Measurements from ENCODE around the gene DBF4B.
A peak's percentile ranks its signal among the peaks of the same experiment; 100 is the strongest.
"Not testable (repeated sequence)": the region's sequence is repeated elsewhere in the genome, so short reads cannot be mapped to it uniquely, and the experiment has no call there.

The DBF4B gene, protein sequence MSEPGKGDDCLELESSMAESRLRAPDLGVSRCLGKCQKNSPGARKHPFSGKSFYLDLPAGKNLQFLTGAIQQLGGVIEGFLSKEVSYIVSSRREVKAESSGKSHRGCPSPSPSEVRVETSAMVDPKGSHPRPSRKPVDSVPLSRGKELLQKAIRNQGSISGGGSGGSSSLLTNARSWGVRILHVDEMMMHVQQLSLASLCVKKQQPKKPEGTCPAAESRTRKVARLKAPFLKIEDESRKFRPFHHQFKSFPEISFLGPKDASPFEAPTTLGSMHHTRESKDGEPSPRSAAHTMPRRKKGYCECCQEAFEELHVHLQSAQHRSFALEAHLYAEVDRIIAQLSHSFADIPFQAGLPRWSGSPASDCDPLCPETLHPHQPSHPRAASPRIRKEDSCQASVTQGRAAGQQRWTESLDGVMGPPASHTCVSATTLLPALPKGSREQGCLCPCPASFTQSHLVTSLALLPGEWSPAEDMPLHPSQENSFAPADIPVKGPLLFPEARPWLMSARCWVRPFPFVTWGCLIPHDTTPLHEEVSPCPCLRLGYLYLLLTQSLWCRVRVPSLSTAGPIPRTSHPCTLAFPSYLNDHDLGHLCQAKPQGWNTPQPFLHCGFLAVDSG

DNA sequence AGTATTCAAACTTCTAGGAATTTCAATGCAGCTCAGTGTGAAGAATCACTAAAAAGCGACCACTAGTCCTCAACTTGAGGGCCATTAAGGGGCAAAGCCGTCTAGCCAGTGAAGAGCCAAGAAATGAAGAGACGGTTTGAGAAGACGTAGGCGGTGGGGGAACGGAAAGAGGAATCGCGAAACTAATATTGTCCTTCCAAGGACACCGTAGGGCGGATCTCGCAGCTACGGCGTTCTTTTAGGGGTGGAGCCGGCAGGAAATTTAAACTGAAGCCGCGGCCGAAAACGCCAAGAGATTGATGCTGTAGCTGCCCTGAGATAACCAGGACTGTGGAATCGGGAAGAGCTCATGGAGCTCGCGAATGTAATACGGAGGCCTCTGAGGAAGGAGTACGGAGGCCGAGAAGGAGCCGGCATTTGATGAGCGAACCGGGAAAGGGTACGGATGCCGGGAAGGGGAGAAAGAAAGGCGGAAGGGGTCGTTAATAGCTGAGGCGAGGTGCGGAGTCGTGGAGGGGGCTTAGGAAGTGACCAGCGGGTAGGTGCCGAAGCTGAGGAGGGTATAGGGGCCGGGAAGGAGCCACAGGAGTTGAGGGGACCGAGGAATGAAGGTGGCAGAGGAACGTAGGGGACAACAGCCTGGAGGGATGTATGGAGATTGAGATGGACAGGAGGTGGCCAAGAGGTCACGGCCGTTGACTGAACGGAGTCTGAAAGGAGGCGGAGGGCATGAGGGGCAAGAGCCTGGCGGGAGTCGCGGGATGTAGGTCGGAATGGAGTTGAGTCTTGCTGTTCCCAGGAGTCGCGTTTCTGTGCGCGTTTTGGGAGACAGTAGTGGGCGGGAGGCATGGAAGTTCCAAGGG, at the start of gene DBF4B:
Gene DBF4B, plus strand, starts transcription at position 265 of the 863 bp plus-strand sequence. Its CDS starts 156 bp downstream, at position 421.
- peak; percentile 84 for DNase-seq

DNA sequence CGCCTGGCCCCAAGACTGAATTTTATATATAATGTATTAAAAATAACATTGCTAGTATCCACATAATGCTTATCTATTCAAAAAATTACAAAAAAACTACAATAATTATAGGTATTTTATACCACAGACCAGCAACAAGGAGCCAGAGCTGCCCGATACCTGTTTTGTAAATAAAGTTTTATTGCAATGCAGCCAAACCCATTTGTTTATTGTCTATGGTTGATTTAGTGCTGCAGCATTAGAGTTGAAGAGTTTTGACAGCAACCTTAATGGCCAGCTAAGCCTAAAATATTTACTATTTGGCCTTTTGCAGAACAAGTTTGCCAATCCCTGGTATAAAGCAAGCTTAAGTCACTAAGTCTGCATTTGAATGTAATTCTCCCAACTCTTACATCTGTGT, 46.6 kb upstream of the DBF4B start:
- no peak for DNase-seq

DNA sequence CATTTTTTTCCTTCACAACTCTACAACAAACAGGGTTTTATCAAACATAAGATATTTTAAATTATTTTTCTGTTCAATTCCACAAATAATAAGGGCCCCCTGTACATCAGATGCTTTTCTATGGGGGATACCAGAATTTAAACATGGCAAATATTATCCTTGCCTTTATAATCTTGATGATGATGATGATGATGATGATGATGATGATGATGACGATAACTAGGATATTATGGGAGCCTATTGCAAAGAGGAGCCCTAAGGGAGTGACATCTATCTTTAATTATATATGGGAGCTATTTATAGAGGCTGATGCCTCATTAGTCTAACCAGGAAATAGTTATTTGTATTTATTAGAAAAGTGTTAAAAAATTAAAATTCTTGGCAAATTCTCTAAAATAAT, 45.4 kb upstream of the DBF4B start:
- no peak for DNase-seq

DNA sequence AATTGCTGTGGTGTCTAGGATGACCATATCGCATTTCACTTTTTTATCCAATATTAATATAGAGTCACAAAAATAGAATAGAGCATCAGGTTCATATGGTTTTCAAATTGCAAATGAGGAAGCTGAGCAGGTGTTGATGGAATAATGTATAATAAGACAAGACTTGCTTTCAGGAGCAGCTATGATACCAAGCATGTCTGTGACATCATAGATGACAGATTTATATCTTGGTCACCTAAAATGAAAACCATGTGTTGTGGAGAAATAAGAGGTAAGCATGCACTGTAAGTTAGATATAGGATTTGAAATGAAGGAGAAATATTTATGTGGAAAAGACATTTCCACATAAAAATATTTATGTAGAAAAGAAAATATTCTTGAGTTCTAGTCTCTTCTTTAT, 43.6 kb upstream of the DBF4B start:
- DNase-seq, result no peak

DNA sequence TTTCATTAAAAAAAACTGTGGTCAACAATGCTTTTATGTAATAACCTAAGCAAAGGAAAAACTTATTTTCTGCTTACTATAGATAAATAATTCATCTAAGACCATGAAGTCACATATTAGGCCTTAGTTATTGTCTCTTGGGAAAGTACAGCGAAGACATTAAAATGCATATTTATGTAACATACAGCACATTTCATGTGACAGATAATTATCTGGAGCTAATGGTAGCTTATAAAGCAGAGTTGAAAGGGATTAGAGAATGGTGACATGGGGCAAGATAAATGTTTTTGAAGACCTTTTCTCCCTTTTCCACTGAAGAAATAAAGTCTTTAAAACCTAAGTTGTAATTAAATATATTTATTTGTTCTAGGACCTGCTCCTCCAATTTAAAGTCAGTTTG, 42.5 kb upstream of the DBF4B start:
- DNase-seq, result no peak

DNA sequence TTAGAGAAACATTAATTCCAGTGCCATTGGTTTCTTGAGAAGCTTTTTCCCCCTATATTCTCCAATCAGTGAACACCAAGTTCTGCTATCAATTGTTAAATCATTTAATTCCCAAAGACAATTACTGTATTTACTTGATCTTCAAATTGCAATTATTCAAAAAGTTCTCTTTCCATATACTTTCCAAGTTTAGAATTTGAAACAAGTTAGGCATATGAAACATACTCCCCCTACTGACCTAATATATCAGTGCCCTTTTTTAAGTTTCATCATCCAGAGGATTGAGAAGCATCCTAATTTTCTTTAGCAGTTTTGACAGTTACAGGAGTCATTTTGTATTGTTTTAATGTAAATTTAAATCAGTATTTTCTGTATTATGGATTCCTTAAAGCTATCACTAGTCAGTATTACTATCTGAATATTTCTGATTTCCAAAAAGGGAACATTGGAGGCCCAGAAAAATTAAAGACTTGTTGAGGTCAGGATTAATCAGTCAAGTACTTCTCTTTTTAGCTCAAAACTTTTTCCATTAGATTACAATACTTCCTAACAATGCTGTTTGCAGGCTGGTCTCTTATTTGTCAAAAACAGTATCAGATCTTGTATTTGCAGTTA, 35.9 kb upstream of the DBF4B start:
- no peak for DNase-seq

DNA sequence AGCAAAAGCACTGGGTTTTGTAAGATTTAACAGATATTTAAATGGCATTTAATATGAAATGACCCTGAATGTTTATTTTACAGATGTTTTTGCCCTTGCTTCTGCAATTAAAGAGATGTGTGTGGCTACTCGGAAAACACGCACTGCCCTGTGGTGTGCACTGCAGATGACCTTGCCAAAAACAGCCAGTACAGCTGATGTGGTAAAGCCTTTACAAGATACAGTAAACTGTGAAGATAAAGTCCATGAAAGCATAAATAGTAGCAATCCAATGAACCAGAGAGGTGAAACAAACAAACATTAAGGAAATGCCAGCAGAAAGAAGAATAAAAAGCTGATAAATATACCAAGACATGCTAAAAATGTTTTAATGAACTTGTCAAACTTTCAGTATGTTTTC, 34.6 kb upstream of the DBF4B start:
- DNase-seq, result no peak

DNA sequence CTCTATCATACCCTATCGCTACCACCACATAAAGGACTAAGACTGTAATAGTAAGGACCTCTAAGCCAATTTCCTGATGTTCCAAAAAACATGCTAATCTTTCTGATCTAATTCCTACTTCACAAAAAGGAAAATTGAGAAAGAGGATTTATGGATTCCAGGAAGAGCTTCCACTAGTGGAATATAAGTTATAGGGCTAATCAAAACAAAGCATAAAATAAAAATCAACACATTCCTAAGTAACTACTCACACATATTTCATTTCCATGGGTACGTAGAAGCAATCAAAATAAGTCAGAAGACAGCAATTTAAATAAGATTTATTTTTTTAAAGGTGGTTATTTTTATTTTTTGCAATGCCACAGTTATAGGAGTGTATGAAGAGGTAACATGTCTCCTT, 31.3 kb upstream of the DBF4B start:
- no peak for DNase-seq

DNA sequence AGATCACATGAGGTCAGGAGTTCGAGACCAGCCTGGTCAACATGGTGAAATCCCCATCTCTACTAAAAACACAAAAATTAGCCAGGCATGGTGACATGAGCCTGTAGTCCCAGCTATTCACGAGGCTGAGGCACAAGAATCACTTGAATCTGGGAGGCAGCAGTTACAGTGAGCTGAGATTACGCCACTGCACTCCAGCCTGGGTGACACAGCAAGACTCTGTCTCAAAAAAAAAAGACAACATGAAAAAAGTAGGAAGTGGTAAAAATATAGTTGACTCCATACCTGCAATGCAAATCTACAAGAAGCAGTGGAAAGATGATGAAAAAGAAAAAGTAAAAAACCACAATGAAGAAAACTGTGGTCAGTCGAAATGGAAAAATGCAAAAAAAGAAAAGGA, 25.2 kb upstream of the DBF4B start:
- not testable (repeated sequence) for DNase-seq

DNA sequence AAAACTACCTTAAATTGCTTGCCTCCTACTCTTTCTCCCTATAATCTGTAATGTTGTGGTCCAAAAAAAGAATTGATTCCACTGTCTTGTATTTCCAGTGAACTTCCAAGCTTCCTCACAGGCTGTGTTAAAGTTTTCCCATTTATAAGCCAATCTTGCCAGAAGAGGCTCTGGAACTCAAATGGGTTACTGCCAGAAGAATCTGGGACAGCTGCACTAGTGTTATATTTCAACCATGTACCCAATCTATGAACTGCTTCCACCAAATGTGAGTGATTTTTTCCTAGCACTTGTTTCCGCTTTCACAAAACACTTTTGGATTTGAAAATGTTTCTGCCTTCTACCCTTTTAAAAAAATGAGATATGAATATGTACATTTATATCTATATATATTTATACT, 20.7 kb upstream of the DBF4B start:
- DNase-seq, result no peak

DNA sequence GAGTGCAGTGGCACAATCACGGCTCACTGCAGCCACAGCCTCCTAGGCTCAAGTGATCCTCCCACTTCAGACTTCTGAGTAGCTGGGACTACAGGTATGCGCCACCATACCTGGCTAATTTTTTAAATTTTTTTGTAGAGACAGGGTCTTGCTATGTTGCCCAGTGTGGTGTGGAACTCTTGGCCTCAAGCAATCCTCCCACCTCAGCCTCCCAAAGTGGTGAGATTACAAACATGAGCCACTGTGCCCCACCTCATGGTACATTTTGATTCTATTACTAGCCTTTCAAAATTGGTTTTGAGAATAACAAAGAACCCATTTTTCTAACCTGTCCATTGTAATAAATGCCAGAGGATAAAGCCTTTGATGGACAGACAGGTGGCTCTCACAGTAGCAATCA, 20.3 kb upstream of the DBF4B start:
- DNase-seq, result no peak

DNA sequence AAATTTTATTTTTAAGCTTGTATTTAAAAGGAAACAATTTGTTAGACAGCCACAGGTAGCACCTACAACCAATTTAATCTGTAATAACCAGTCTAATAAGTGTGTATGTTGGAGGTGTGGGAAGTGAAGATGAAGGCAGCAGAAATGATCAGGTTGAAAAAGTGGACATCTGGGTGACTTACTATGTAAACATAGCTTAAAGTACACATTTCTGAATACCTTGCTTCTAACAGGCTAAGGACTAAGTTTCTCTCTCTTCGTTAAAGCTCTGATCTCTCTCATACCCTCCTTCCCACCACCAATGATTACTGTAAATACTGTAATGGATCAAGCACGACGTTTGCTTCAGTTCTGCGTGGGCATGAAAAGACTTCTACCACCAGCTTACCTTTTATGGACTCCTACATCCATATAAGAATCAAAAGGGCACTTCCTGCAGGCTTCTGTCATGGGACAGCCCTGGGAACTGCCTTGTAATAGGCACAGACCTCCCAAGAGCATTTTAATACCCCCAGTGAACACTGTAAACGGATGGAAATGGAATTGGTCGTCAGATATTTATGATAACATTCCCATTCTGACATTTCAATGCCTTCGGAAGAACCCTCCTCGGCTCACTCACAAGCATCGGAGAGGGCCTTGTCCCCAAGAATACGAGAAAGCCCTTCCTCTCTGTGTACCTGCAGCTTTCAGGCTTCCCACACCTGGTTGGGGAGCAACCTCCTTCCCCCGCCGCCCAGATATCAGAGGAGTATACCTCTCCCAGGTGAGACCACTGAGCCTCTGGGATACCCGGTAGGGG, 19.6 kb upstream of the DBF4B start:
- DNase-seq, result no peak

DNA sequence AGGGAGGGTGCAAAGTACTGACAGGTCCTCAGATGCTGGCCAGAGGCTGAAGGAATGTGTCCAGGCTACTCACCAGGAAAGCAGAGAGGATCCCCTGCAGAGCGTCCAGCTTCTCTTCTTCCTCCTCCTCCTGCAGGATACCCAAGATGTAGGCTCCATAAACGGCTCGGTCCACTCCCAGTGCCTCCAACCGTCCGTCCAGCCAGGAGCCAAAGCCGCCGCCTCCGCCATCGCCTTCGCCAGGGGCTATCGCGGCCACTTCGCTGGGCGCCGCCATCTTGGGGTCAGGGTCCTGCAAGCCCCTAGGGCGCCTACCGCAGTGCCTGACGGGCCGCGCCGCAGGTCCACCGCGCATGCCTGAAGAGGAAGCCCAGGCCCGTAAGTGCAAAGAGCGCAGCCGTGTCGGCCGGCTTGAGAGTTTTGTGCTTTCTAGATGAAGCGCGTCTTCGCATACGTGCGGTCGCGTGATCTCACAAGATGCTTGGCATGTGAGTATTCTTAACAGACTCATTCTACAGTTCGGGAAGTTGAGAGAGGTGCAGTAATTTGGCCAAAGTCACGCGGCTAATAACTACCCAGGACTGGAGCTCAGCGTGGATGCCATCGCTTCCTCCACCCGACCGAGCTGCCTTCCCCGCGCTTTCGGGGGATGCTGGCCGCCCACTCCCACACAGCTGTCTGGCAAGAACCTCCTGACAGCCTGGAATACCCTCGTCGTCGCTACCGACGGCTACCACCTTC, 18.8 kb upstream of the DBF4B start, which contains the start of gene CCDC43:
Gene CCDC43, minus strand, starts transcription at position 300 of the 741 bp plus-strand sequence. Its CDS starts 23 bp downstream, at position 277.
- peak; percentile 93 for DNase-seq

DNA sequence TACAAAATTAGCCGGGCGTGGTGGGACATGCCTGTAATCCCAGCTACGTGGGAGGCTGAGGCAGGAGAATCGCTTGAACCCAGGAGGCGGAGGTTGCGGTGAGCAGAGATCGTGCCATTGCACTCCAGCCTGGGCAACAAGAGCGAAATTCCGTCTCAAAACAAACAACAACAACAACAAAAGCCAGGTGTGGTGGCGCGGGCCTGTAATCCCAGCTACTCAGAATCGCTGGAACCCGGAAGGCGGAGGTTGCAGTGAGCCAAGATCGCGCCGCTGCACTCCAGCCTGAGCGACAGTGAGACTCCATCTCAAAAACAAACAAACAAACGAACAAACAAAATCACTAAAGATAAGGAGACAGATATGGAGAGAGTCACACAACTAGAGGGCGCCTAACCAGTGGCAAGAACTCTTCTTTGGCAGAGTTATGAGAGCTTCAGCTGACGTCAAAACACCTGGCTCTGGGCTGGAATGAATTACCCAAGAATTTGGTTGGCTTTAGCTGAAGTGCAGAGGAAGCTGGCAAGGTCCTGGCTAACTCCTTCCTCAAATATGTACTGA, 17.6 kb upstream of the DBF4B start:
- not testable (repeated sequence) for DNase-seq

DNA sequence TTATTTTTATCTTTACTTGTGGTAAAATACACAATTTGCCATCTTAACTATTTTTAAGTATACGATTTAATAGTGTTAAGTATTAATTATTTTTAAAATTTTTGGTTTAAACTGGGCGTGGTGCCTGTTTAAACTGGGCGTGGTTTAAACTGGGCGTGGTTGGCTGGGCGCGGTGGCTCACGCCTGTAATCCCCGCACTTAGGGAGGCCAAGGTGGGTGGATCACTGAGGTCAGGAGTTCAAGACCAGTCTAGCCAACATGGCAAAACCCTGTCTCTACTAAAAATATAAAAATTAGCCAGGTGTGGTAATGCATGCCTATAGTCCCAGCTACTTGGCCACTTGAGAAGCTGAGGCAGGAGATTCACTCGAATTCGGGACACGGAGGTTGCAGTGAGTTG, 14.9 kb upstream of the DBF4B start:
- DNase-seq, result no peak

DNA sequence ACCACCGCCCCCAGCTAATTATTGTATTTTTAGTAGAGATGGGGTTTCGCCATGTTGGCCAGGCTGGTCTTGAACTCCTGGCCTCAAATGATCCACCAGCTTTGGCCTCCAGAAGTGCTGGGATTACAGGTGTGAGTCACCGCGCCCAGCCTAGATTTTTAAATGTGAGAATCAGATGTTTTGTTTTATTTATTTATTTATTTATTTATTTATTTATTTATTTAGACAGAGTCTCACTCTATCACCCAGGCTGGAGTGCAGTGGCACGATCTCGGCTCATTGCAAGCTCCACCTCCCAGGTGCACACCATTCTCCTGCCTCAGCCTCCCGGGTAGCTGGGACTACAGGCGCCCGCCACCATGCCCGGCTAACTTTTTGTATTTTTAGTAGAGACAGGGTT, 8.2 kb upstream of the DBF4B start:
- DNase-seq, result not testable (repeated sequence)

DNA sequence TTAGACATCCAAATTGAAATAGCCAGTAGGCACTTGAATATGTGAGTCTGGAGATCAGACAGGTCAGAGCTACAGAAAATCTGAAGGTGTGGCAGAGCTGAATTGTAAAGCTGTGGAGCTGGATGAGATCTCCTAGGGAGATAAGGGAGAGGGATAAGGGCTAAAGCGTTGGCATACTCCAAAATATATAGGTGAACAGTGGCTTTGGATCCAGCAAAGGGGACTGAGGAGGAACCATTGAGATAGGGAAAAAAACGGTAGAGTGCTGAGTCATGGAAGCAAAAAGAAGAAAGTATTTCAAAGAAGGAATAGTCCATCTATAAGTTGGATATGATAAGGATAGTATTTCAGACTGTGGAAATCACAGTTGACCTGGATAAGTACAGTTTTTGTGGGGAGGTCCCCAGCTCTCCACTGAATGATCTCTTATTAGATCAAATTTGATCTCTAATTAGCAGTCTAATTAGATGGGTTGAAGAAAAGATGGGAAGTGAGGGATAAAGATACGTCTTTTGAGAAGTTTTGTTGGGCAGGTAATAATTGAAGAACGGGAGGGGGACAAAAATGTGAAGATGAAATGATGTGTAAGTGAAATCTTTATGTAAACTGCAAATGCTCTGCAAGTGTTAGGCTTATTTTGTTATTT, 587 bp upstream of the DBF4B start:
- no peak for DNase-seq

DNA sequence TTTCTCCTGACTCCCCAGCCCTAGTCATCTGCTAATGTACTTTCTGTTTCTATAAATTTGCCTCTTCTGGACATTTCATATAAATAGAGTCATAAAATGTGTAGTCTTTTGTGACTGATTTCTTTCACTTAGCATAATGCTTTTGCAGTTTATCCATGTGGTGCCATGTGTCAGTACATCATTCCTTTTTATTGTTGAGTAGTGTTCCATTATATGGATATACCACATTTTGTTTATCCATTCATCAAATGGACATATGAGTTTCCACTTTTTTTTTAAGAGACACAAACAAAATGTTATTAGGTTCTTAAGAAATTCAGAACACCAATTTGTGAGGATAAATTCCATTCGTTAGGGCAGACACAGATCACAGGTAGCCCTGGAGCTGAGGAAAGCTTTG, 11.0 kb downstream of the DBF4B start:
- no peak for DNase-seq

DNA sequence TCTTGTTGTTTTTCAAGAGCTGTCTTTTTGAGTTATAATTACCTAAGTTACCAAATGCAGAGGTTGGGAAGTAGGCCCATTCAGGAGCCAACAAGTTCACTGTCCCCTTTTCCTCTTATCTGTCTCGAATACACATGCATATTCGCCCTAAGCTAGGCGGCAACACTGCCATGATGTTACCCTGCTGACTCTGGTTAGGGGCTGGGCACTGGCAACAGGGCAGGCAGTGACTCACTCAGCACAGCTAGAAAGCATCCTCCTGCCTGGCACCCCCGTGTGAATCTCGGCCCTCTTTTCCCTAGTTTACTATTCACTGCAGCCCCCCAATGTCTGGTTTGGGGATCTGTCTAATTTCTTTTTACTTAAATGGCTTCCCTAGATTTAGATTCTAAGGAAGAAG, 13.8 kb downstream of the DBF4B start:
- no peak for DNase-seq

DNA sequence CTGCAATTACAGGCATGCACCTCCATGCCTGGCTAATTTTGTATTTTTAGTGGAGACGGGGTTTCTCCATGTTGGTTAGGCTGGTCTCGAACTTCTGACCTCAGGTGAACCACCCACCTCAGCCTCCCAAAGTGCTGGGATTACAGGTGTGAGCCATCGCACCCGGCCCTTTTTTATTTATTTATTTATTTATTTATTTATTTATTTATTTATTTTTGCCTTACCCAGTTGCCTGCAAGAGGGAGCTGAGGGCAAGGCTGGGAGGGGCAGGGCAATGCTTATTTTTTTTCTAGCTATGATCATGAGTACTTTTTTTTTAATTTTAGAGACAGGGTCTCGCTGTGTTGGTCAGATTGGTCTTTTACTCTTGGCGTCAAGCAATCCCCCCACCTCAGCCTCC, 17.7 kb downstream of the DBF4B start:
- DNase-seq, result not testable (repeated sequence)

DNA sequence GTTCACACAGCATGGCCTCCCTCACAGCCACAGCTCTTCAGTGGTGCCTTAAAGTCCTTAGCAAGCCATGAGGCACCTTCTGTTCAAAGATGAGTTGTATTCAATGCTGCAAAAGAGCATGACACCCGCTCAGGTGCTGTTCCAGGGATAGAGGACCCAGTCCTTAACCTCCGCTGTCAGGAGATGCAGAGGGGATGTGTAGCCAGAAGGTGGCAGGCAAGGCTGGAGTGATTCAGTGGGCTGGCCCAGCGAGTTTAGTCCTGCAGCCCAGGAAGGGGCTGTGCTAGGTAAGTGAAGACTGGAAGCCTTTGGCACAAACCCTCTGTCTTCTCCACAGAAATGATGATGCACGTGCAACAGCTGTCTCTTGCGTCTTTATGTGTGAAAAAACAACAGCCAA, 25.3 kb downstream of the DBF4B start:
- no peak for DNase-seq

Data from activated naive CD4-positive, alpha-beta T cell treated with anti-CD3 and anti-CD28 coated beads, Interleukin-2, amount 50 U/mL, for 16 hours (primary cell).